HG03280 (cell line): ENCODE results near the gene GRWD1.

Source experiments
- ATAC-seq: cut with Tn5 transposase; IDR thresholded peaks from one replicate; pipeline ENCODE4 v1.9.1; 2021; ENCODE audit warnings: mild to moderate bottlenecking, moderate library complexity; ENCODE audit not compliant: unreplicated experiment

Gene GRWD1

DNA sequence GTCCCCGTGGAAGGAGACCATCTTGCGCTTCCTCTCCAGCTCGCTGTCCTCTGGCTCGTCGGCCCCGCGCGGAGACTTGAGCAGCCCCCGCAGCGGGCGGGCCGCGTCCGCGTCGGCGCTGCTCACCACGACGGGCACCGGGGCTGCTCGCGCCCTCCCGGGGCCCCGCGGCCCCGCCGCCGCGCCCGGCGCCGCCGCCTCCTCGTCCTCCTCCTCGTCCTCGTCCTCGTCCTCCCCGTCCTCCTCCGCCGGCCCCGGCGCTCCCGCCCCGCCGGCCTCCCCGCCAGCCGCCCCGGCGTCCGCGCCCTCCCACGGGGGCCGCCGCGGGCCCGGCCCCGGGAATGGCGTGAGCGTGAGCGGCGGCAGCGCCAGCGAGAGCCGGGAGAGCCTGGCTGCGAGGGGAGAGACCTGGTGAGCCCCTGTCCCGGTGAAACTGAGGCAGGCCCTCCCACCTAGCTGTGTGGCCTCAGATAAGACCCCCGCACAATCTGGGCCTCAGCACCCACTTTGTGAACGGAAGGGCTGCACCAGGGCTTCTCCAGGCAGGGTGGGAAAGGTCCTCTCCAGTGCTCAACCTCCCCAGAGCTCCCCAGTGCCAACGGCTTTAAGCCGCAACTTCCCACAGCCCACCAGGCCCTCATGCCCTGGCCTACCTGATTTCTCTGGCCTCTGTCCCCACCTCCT, 48.1 kb downstream of the GRWD1 start:
- no peak for ATAC-seq

DNA sequence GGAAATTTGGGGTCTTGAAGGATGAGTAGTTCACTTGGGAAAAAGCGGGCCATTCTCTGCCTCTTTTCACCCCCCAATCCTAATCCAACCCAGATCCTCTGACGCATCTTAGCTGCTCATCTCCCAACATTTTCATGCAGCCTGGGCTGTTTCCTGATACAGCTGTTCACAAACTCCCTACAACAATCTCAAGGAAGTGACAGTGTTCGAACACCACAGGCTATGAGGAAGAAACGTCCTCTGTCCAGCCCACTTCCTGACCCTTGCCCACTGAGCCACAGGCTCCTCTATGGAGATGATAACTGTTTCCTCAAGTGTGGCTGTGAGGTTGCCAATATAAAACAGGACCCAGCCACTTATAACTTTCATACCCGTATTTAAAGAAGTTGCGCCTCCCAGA, 49.6 kb downstream of the GRWD1 start:
- no peak for ATAC-seq

- ATAC-seq: no peak
Observed at GRCh38 chr19:48496959-48497727, 51.4 kb downstream of the GRWD1 start.

DNA sequence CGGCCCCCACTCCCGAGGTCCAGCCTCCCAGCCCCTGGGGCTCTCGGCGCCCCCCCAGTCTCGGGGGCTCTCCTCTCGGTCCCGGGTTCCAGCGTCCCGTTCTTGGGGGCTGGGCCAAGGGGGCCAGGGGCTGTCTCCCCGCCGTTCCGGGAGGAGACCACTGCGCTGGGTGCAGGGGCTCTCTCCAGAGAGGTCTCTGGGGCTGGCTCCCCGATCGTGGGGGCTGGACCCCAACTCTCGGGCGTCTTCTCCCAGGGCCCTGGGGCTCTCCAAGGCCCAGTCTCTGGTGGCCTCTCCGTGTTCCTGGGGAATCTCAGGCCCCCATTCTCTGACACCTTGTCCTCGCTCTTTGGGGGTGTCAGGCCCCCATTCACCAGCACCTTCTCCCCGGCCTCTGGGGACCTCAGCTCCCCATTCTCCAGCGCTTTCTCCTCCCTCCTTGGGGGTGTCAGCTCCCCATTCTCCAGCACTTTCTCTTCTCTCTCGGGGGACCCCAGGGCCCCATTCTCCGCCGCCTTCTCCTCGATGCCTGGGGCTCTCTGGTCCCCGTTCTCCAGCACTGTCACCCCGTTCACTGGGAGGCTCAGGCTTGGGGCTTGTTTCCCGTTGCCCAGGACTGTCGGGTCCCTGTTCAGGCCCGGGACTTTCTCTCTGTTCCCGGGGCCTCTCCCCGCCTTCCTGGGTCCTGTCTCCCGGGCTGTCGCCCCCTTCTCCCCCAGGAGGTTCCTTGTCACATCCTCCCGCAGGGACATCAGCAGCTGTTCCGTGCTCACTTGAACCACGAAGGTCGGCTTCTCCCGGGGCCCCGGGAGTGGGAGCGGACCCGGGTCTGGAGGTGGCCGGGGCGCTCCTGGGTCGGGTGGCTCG, 52.2 kb downstream of the GRWD1 start:
- no peak for ATAC-seq

GRCh38 chr19:48498595-48499311, 53.0 kb downstream of the GRWD1 start:
- no peak for ATAC-seq

GRCh38 chr19:48499316-48500090, 53.7 kb downstream of the GRWD1 start:
- no peak for ATAC-seq

DNA sequence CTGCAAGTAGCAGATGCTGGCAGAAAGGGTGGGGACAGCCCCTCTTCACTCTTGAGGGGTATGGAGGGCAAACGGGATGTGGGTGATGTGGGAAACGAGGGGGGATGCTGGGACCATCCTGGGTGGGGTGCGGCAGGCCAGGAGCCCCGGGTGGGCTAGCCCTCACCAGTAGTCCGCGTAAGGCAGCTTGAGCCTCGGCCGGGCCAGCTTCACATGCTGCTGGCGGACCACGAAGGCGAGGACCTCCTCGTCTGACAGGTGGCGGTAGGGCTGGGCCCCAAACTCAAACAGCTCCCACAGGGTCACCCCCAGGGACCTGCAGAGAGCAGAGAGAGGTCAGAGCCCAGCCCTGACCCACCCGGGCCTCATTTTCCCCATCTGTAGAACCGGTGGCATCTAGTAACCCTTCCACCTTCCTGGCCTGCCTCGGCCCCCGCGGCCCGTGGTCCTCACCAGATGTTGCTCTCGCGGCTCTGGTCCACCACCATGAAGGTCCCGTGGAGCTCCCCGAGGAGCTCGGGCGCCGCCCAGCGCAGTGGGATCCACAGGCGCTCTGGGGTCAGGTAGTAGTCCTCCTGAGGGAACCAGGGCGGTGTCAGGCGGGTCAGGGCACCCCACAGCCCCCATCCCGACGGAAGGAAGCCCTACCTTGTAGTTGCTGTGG, 55.2 kb downstream of the GRWD1 start:
- ATAC-seq: no peak

DNA sequence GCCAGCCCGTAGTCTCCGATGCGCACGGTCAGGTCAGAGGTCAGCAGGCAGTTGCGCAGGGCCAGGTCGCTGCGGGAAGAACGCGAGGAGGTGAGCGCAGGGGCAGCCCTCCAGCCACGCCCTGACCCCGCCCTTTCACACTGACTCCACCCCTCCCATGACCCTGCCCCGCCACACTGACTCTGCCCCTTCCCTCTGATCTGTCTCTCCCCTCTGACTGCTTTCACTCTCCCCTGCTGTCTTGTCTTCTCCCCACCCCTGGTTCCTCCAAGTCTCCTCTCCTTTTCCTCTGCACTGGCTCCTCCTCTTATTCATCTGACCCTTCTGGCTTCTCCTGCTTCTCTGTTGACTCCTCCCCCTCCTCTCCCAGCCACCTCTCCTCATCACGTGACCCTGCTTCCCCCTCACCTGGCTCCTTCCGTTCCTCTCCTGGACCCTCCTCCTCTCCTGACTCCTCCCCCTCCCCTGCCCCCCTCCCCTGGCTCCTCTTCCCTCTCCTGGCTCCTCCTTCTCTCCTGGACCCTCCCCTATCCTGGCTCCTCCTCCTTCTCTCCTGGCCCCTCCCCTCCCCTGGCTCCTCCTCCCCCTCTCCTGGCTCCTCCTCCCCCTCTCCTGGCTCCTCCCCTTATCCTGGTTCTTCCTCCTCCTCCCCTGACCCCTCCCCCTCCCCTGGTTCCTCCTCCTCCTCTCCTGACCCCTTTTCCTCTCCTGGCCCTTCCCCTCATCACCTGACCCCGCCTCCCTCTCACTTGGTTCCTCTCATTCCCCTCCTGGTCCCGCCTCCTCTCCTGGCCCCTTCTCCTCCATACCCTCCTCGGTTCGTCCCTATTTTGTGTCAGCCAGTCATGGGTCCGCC, 55.9 kb downstream of the GRWD1 start:
- no peak for ATAC-seq

GRCh38 chr19:48502350-48503018, 56.7 kb downstream of the GRWD1 start:
- no peak for ATAC-seq

DNA sequence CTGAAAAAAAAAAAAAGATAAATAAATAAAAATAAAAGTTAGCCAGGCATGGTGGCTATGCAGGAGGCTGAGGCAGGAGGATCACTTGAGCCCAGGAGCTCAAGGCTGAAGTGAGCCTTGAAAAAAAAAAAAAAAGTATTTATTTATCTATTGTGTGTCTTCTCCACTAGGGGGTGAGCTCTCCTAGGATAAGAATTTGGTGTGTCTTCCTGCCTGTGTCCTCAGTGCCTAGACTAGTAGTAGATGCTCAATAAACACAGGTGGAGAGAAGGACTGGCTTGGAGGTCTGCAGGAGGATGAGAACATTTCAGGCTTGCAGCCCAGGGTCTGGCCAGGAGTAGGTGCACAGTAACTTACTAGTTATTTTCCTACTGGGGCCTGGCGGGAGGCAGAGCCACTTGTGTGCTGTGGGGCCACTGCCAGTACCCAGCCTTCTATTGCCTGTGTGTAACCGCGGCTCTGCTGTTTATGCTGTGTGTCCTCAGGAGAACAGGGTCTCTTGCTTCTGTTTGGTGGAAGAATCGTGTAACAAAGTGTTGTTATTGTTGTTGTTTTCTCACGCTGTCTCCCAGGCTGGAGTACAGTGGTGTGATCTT, 60.5 kb downstream of the GRWD1 start:
- no peak for ATAC-seq
